ENCODE measurements around the gene DISC1.
A peak's percentile ranks its signal among the peaks of the same experiment; 100 is the strongest.

Gene DISC1

DNA sequence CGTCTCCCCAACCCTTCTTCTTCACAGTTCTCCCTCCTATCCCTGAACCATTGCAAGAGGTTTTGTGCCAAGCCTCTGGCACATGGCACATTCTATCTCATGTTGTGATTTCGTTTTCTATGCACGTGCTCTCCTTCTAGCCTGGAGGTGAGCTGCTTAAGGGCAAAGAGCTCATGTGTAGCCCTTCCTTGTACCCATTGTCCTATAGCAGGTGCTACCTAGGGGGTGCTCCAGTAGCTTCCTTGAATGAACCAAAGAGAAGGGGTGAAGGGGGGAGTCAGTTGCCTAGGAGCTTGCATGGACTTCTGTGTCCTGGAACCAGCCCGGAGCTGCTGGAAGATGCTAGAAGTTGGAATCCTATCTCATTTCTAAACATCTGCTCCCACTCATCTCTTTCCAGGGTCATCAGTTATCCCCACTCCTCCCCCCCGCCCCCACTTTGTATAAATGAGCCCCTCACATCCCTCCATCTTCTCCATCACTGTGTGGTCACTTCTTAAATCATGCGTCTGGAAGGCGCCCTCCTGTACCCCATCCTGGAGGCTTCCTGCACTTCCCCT, 535 bp upstream of the DISC1 start:
- H3K27me3 ChIP-seq (ENCODE audit: insufficient read depth, poor library complexity, severe bottlenecking) = no peaks in the 10 kb centered on the region

DNA sequence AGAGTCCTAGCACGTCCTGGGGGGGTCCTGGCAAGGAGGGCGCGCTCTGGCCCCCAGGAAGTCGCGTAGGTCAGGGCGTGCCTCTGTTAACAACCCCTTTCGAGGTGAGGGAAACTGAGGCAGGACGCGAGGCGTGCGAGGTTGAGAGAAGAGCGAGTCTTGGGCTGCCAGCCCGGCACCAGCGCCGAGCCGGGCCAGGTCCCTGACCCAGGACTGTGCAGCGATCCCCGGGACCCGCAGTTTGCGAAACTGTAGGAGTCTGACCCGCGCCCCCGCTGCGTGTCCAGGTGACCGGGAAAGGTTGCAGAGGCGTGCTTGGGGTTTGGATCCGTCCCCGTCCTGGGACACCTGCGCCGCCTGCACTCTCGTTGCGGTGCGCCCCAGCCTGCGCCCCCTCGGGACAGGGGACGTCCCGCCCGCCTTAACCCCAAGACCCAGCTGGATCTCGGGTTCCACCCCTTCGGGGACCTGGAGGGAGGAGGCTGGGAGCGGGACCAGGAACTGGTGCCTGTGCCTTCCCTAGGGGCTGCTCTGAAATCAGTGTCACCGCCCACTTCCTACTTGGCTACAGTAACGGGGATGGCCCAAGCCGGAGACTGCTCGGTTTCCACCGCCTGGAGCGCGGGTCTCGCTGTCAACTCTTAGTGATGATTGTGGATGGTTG, 493 bp downstream of the DISC1 start:
- no peaks in the 10 kb centered on the region for H3K9me3 ChIP-seq (ENCODE audit: severe bottlenecking)
- H3K27ac ChIP-seq (ENCODE audit: poor library complexity, severe bottlenecking) = no peak overlapping the region
- H3K36me3 ChIP-seq (ENCODE audit: low read depth) = no peaks in the 10 kb centered on the region
- no peaks in the 10 kb centered on the region for H3K27me3 ChIP-seq (ENCODE audit: insufficient read depth, poor library complexity, severe bottlenecking)
- no peak for DNase-seq (ENCODE audit: low spot score)
- TF ChIP-seq, protein P1, sequence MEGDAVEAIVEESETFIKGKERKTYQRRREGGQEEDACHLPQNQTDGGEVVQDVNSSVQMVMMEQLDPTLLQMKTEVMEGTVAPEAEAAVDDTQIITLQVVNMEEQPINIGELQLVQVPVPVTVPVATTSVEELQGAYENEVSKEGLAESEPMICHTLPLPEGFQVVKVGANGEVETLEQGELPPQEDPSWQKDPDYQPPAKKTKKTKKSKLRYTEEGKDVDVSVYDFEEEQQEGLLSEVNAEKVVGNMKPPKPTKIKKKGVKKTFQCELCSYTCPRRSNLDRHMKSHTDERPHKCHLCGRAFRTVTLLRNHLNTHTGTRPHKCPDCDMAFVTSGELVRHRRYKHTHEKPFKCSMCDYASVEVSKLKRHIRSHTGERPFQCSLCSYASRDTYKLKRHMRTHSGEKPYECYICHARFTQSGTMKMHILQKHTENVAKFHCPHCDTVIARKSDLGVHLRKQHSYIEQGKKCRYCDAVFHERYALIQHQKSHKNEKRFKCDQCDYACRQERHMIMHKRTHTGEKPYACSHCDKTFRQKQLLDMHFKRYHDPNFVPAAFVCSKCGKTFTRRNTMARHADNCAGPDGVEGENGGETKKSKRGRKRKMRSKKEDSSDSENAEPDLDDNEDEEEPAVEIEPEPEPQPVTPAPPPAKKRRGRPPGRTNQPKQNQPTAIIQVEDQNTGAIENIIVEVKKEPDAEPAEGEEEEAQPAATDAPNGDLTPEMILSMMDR (IDR thresholded peaks at IDR 0.05; ENCODE audit: poor library complexity, severe bottlenecking) = no peak
- peaks cover 14% of the 10 kb centered on the region for H3K4me1 ChIP-seq (ENCODE audit: insufficient read depth, poor library complexity, severe bottlenecking)
- peak; percentile 50 for ATAC-seq (ENCODE audit: low read depth)
- H3K4me3 ChIP-seq (ENCODE audit: severe bottlenecking) = peak overlapping the region; percentile 47

More for the DNA sequence above, 535 bp upstream of the DISC1 start:
- Histone ChIP-seq H3K27ac (ENCODE audit: poor library complexity, severe bottlenecking) (no peak overlapping the region), H3K36me3 (ENCODE audit: low read depth) (no peaks in the 10 kb centered on the region), H3K9me3 (ENCODE audit: severe bottlenecking) (no peaks in the 10 kb centered on the region), H3K4me1 (ENCODE audit: insufficient read depth, poor library complexity, severe bottlenecking) (peaks cover 14% of the 10 kb centered on the region), H3K4me3 (ENCODE audit: severe bottlenecking) (peak overlapping the region; percentile 47)
- DNase-seq (ENCODE audit: low spot score) (no peak), ATAC-seq (ENCODE audit: low read depth) (no peak)
- TF ChIP-seq, protein P1 (IDR thresholded peaks at IDR 0.05; ENCODE audit: poor library complexity, severe bottlenecking) = no peak

DNA sequence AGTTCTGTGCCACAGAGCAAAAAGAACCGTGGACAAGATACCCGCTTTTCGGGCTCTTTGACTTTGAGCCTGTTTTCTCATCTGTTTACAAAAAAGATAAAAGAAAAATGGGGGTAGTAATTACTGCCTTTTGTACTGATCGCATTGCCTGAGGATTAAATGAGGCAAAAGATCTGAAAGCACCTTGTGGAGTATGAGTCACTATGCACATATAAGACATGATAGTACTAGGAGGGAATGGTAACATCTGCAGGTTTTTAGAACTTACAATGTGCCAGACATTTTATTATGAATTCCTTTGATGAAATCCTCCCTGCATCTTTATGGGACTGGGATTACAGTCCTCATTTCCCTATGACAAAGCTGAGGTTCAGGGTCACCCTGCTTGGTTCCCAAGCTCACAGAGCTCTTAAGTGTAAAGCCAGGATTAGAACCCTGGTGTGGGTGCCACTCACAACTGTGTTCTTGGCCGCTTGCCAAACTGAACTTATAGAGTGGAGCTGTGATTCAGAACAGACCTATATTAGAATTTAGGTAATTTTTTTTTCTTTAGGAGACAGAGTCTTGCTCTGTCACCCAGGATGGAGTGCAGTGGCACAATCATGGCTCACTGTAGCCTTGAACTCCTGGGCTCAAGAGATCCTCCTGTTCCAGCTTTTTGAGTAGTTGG, 1.8 kb downstream of the DISC1 start:
- Histone ChIP-seq H3K36me3 (ENCODE audit: low read depth) (no peaks in the 10 kb centered on the region), H3K9me3 (ENCODE audit: severe bottlenecking) (no peaks in the 10 kb centered on the region), H3K4me3 (ENCODE audit: severe bottlenecking) (no peak overlapping the region), H3K27ac (ENCODE audit: poor library complexity, severe bottlenecking) (no peak overlapping the region), H3K27me3 (ENCODE audit: insufficient read depth, poor library complexity, severe bottlenecking) (no peaks in the 10 kb centered on the region), H3K4me1 (ENCODE audit: insufficient read depth, poor library complexity, severe bottlenecking) (peaks cover 14% of the 10 kb centered on the region)
- ATAC-seq (ENCODE audit: low read depth) (peak; percentile 72), DNase-seq (ENCODE audit: low spot score) (no peak)
- TF ChIP-seq, protein P1 (IDR thresholded peaks at IDR 0.05; ENCODE audit: poor library complexity, severe bottlenecking) = no peak

DNA sequence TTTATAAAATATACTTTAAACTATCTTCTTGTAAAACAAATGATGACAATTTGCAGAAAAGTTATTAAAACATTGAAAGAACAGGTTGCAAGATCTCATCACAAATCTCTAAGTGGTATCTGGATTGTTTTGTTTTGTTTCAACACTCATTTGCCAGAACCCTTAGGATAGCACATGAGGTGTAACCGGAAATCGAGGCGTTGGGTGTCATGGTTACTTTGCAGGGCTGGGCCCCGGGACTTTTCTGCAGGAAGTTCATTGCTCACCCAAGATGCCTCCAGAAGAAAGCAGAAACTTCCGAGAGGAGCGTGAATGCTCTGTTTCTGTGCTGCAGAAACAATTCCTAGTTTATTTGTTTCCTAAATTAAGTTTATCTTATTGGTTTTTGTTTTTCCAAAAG, 2.5 kb downstream of the DISC1 start:
- TF ChIP-seq, protein P1 (IDR thresholded peaks at IDR 0.05; ENCODE audit: poor library complexity, severe bottlenecking) = no peak
- Histone ChIP-seq H3K4me1 (ENCODE audit: insufficient read depth, poor library complexity, severe bottlenecking) (peaks cover 14% of the 10 kb centered on the region), H3K36me3 (ENCODE audit: low read depth) (no peaks in the 10 kb centered on the region), H3K9me3 (ENCODE audit: severe bottlenecking) (no peaks in the 10 kb centered on the region), H3K27ac (ENCODE audit: poor library complexity, severe bottlenecking) (no peak overlapping the region), H3K4me3 (ENCODE audit: severe bottlenecking) (no peak overlapping the region), H3K27me3 (ENCODE audit: insufficient read depth, poor library complexity, severe bottlenecking) (no peaks in the 10 kb centered on the region)
- DNase-seq (ENCODE audit: low spot score) (no peak), ATAC-seq (ENCODE audit: low read depth) (no peak)

All from RWPE2 (cell line).